HG02678 (cell line): ENCODE data around the gene CD209.
"Not testable (repeated sequence)": the region's sequence is repeated elsewhere in the genome, so short reads cannot be mapped to it uniquely, and the experiment has no call there.

Experiments
- ATAC-seq: cut with Tn5 transposase; IDR thresholded peaks from one replicate; pipeline ENCODE4 v1.9.1; 2021; ENCODE audit warnings: mild to moderate bottlenecking, moderate library complexity; ENCODE audit not compliant: unreplicated experiment

The CD209 gene, protein sequence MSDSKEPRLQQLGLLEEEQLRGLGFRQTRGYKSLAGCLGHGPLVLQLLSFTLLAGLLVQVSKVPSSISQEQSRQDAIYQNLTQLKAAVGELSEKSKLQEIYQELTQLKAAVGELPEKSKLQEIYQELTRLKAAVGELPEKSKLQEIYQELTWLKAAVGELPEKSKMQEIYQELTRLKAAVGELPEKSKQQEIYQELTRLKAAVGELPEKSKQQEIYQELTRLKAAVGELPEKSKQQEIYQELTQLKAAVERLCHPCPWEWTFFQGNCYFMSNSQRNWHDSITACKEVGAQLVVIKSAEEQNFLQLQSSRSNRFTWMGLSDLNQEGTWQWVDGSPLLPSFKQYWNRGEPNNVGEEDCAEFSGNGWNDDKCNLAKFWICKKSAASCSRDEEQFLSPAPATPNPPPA

DNA sequence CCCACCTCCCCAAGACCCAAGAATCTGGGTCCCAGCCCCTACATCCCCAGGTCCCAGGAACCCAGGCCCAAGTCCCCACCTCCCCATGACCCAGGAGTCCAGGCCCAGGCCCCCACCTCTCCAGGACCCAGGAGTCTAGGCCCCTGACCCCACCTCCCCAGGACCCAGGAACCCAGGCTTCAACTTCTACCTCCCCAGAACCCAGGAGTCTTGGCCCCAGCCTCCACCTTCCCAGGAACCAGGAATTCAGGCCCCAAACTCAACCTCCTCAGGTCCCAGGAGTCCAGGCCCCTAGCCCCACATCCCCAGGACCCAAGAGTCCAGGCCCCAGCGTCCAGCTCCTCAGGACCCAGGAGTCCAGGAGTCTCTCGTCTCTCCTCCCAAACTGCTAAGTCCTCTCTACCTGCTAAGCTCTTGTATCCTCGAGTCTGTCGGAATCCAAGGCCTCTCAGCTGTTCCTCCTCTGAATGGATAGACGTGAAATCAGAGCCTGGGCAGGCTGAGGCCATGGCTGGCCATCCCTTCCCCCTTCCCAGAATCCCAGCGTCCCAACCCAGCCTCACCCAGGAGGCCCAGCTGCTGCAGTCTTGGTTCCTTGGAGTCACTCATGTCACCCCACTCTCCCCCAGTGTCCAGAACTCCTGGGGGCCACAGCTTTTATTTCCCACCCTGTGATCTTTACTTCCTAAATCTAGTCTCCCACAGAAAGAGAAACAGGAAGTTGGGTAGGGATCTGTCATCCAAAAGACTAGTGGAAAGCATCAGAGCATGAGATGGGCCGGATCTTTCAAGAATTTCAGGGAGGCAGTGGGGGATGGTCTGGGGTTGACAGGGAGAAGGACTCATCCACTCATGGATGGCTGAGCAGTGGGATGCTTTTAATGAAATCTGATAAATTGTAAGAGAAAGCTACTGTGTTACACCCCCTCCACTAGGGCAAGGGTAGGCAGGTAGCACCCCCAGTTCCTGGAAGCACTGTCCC is at the start of gene CD209:
Gene CD209, minus strand, starts transcription at position 632 of the 982 bp plus-strand sequence. Its CDS starts 23 bp downstream, at position 609.
- no peak for ATAC-seq

DNA sequence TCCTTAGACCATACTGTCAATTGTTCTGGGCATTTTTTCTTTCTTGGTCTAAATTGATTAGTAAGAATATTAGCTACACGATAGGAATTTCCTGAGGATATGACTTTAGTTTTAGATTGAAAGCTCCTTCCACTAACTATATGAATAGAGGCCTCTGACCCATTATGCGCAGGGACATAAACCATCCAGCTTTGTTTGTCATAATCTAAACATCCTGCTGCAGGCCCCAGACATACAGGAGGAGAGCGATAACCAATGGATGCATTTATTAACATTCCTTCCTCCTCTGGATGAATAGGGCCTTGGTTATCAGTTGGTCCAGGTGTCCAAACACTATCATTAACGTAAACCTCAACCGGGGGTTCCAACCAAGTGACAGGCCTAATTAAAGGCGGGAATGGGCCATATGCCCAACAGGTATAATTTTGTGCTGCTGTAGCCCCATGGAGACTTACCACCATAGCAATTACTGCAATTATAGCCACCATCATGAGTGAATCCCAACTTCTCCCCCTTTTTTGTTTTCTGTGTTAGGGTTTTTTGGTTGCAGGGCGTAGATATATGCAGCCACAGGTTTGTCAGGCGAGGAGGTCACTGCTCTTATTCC is 48.3 kb upstream of the CD209 start:
- no peak for ATAC-seq

DNA sequence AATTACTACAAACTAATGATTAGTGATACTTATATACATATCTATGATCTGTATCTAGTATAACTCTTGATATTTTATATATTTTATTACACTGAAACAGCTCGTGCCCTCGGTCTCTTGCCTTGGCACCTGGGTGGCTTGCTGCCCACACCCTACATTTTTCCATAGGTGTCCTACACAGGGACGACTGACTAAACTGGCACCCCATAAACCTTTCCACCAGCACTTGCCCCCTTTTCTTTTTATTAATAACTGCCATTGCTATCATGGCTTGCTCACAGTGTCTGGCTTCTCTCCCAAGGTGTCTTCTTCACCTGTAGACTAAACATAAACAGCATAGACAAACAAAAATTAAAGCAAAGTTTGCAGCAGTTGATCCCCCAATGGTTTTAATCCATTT is 46.2 kb upstream of the CD209 start:
- ATAC-seq, result no peak

- not testable (repeated sequence) for ATAC-seq
These were observed 45.4 kb upstream of the CD209 start for GRCh38 chr19:7792701-7793100.

DNA sequence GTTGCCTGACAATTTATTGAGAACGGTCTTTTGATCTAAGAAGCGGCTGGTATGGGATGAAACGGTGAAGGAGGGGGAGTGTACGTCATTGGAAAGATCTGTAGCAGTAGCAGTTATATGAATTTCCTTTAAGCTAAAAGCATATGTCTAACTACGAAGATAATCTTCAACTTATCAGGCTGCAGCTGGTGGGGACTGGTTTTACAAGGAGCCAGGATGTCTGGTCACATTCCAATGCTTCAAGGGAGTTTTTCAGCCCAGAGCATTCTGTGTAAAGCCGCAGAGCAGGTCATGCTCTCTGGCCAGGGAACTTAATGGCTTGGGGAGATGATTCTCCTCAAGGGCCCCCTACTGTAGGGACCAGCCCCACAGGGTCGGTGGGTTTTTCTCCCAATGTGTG is 44.9 kb upstream of the CD209 start:
- ATAC-seq, result no peak

DNA sequence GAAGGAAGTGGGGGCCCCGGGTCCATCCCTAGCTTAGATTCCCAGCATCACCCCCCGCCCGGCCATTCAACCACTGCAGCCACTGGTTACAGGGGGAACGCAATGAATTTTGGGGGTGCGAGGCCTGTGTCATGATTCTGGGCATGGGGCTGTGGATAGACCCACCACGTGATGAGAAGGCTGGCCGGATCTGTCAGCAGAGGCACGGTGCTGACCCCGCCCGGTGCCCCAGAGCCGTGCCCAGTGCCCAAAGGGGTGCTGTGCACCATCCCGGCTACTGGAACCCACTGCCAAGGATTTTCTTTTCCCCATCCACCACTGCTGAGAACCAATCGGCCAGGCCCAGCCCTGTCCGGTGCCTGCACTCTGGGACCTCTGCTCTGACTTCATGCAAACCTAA is 43.1 kb upstream of the CD209 start:
- no peak for ATAC-seq

GRCh38 chr19:7789447-7789846 is 42.1 kb upstream of the CD209 start:
- no peak for ATAC-seq

DNA sequence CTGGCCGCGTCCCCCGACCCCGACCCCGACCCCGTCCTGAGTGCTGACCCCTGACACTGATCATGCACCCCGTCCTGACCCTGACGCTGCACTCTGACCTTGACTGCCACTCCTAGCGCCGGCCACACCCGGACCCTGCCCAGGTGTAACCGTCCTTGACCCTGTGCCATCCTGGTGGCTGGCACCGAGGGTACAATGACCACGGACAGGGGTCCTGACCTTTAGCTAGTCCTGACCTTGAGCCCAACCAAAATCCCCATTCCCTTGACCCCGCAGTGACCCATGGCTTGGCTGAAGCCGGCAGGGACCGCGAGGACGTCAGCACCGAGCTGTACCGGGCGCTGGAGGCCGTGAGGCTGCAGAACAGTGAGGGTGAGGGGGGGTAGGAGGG is 41.6 kb upstream of the CD209 start:
- ATAC-seq, result no peak

DNA sequence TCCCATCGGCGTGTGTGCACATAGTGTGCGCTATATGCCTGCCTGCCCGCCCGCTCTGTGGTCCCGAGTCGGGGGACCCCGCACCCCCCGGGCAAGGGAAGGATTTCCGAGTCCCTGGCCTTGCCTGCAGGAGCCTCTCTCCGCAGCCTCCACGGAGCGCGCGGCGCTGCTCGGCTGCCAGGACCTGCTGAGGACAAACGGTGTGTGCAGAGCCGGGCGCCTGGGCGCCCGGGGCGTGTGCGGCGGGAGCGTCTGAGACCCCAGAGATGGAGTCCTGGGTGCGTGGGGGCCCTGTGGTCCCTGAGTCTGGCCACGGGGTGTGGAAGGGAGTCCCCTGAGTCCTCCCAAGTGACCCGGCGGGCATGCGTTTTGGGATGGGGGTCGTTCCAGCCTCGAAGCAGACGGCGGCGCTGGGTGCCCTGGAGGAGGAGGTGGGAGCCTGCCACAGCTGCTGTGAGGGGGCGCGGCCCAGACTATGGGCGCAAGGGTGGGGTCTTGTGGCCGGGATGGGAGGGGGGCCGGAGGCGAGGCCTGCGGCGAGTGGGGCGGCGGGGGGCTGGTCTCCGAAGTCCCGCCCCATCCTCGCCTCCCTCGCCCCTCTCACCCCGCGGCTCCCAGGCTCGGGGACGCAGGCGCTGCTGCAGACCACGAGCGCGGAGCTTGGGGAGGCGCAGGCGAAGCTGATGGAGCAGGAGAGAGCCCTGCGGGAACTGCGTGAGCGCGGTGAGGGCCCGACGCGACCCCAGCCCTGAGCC is 41.0 kb upstream of the CD209 start:
- ATAC-seq, result no peak

- no peak for ATAC-seq
These were observed 40.4 kb upstream of the CD209 start for GRCh38 chr19:7787602-7788177.

- no peak for ATAC-seq
These were observed 39.8 kb upstream of the CD209 start for GRCh38 chr19:7787141-7787540.

DNA sequence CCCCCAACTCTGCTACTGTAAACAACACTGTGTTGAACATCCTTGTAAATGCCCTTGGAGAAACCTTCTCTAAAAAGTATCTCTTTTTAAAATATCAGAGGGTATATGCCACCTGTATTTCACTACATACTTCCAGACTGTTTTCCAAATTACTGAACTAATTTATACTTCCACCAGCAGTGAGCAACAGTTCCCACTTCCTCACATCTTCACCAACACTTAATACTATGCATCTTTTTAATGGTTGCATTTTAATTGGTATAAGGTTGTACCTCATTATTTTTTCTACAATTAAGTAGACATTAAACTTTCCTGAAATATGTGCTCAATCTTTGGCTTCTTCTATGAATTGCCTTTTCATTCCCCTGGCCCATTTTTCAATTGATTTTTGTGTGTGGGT is 37.5 kb upstream of the CD209 start:
- ATAC-seq, result no peak

GRCh38 chr19:7783991-7784423 is 36.7 kb upstream of the CD209 start:
- ATAC-seq, result no peak

DNA sequence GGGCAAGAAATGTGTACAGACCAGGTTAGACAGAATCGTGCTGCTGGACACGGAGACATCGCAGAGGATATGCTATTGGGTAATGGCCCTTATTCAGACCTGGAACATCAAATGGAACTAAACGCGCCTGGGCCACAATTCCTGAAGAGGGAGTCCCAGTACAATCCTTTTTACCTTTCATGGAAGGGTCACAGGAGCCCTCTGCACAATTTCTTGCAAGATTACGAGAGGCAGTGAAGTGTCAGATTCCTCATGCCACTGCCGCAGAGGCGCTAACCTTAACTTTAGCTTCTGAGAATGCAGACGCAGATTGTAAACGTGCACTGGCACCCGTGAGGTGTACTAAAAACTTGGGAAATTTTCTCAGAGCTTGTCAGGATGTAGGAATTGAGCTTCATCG is 33.8 kb upstream of the CD209 start:
- no peak for ATAC-seq

DNA sequence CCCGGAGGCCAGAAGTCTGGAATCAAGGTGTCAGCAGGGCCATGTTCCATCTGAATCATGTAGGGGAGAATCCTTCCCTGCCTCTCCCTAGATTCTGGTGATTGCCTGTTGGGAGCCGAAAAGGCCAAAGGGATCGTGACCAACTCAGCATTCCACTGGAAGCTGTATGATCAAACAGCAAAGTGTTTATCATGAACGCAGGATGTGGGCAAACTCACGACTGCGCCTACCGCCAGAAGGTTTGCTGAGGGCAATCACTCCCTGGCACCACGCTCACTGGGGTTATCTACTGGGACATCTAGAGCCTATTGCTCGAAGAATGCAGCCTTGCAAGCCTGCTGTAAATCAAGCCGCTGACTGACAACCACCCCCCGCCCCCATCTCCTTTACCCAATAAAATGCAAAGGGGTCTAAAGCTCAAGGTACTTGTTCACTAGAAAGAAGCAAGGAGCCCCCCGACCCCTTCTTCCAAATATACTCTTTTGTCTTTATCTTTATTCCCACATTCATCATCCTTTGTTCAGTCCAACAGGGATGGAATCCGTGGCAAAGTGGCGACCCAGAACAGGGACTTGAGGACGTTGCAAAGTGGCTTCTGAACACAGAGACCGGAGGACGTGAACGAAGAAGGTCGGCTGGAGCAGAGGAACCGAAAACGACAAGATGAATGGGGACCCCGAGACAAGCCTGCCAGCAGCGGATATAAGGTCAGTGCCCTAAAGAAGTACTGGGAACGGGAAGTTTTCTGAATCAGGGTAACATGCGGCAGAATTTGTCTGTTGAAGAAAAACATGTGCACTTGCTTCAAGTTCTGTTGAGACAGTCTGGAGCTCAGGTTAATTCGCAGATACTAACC is 32.5 kb upstream of the CD209 start:
- ATAC-seq, result no peak

- ATAC-seq, result no peak
These were observed 30.7 kb upstream of the CD209 start for GRCh38 chr19:7778081-7778480.

DNA sequence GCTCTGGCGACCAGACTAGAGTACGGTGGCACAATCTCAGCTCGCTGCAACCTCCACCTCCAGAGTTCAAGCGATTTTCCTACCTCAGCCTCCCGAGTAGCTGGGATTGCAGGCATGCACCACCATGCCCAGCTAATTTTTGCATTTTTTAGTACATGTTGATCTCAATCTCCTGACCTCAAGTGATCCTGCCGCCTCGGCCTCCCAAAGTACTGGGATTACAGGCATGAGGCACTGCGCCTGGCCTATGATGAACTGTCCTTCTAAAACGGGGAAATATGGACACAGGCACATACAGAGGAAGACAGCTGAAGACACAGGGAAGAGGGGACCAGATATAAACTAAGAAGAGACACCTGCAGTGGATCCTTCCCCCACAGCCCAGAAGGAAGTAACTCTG is 28.4 kb upstream of the CD209 start:
- no peak for ATAC-seq

DNA sequence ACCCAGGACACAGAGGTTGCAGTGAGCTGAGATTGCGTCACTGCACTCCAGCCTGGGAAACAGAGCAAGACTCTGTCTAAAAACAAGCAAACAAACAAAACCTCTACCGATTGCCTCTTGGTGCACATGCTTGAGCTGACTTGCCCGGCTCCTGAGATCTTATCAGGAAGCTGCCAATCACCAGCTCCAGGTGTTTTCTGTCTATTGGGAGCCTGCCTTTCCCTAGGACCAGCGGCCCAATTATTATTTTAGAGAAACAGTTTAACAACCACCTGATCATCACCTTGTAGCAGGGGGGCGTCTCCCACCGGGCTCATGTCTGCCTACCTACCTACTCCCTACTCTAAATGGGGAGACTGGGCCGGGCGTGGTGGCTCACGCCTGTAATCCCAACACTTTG is 26.5 kb upstream of the CD209 start:
- no peak for ATAC-seq

DNA sequence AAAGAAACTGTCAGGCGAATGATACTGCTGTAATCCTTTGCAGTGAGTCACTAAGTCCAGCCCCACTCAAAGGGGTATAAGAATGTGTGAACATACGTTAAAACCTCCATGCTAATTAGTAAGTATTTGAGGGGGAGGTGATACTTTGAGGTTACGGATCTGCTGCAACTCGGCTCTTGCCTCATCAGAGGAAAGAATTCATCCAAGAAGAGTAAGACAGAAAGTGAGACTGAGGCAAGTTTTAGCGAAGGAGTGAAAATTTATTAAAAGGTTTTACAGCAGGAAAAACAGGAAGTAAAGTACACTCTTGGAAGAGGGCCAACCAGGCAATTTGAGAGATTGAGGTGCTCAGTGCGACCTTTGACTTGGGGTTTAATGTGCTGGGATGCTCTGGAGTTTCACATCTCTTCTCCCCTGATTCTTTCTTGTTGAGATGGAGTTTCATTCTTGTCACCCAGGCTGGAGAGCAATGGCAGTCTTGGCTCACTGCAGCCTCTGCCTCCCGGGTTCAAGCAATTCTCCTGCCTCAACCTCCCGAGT is 25.5 kb upstream of the CD209 start:
- no peak for ATAC-seq
